Posterior cingulate gyrus (tissue), 11 donors: ENCODE data around the gene ACER3.
"Not testable (repeated sequence)": the region's sequence is repeated elsewhere in the genome, so short reads cannot be mapped to it uniquely, and the experiment has no call there.

Experiments
- DNase-seq, 10 donors: peaks; one replicate each; pipeline versions ENCODE4 v3.0.0 to v3.0.0-alpha.2; 2020 to 2021; ENCODE audit warnings: mixed read lengths in 3 of 10
- intact Hi-C: fragments of 100-400 bp; cut with DNase I; formaldehyde crosslinking; loops from one replicate; pipeline ENCODE4 v1.15.1; 2023

The ACER3 gene

DNA sequence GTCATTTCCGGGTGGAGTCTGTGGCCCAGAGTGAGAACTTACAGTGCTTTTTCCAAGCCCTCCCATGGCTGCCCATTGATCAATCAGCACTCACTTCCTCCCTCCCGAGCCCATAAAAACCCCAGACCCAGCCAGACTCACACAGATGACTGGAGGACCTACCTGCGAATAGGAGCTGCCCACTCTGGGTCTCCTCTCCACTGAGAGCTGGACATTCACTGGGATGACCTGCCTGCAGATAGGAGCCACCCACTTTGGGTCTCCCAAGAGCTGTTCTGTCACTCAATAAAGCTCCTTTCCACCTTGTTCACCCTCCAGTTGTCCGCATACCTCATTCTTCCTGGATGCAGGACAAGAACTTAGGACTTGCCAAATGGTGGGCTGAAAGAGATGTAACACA is 117.5 kb downstream of the ACER3 start:
- intact Hi-C loops = no loop called here
- no peak for DNase-seq

- intact Hi-C loops = no loop called here
- DNase-seq = peak in 8 of 10 donors; percentile 8 to 78 (median 23)
Measured at GRCh38 chr11:76978818-76979217, 118.1 kb downstream of the ACER3 start.

GRCh38 chr11:76980196-76980595 is 119.5 kb downstream of the ACER3 start:
- no peak for DNase-seq
- intact Hi-C loops = no loop called here

GRCh38 chr11:76984743-76985142 is 124.0 kb downstream of the ACER3 start:
- intact Hi-C loops = no loop called here
- no peak for DNase-seq

DNA sequence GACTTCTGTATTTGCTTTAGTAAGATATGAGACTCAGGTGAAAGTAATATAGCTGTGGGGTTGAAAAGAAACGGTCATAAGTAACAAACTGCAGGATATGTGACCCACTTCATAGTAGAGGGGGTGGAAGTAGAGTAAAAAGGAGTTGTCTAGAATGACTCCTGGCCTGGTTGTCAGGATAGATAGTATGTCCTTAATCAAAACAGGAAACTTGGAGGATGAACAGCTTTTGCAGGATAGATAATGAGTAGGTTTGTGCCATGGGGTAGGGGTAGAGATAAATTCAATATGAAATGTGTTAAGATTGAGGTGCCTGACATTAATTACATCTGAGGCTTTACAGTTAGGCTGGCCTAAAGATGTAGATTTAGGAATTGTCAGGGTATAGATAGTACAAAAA is 126.5 kb downstream of the ACER3 start:
- DNase-seq = no peak
- intact Hi-C loops = no loop called here

- intact Hi-C loops = no loop called here
Measured at GRCh38 chr11:76990628-76991027, 129.9 kb downstream of the ACER3 start.

GRCh38 chr11:76995081-76995576 is 134.4 kb downstream of the ACER3 start:
- intact Hi-C loops = no loop called here
- DNase-seq = no peak

More at GRCh38 chr11:76990628-76991027, 129.9 kb downstream of the ACER3 start:
- no peak for DNase-seq

DNA sequence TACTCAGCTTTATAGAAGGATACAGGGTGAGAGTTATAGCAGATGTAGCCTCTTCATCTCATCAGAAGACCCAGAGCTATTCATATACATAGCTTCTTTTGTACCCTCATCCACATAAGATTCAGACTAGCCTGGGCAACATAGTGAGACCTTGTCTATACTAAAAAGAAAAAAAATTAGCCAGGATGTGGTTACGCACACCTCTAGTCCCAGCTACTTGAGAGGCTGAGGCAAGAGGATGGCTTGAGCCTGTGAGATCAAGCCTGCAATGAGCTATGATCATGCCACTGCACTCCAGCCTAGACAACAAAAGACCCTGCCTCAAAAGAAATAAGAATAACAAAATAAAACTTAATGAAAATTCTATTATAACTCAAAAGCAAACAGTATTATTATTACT is 136.8 kb downstream of the ACER3 start:
- no peak for DNase-seq
- intact Hi-C loops = no loop called here

DNA sequence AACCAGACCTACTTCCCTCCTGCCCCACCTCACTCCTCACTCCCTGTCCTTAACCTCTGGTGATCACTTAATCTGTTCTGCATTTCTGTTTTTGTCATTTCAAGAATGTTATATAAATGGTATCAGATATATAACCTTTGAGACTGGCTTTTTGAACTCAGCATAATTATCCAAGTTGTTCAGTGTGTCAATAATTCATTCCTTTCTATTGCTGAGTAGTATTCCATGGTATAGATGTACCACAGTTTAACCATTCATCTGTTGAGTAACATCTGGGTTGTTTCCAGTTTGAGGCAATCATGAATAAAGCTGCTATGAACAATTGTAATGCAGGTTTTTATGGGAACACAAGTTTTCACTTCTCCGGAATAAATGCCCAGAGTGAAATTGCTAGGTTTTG is 138.9 kb downstream of the ACER3 start:
- no peak for DNase-seq
- intact Hi-C loops = no loop called here

DNA sequence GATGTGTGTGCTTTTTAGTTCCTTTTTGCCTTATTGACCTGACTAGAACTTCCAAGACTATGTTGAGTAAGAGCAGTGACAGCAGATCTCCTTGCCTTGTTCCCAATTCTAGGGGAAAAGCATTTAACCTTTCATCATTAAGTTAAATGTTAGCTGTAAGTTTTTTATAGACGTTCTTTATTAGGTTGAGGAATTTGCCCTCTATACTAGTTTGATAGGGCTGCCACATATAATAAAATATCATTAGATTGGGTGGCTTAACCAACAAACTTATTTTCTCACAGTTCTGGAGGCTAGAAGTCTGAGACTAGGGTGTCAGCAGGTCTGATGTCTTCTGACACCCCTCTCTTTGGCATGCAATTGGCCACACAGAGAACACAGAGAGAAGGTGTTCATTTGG is 140.9 kb downstream of the ACER3 start:
- intact Hi-C loops = no loop called here
- DNase-seq = no peak

DNA sequence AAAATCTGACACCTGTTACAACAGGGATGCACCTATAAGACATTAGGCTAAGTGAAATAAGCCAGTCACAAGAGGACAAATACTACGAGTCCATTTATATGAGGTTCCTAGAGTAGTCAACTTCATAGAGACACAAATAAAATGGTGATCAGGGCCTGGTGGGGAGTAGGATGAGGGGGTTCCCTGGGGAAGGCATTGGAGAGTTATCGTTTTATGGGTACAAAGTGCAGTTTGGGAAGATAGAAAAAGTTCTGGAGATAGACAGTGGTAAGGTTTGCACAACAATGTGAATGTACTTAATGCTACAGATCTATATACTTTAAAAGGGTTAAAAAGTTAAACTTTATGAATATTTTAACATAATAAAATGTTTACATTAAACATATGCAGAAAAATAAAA is 142.1 kb downstream of the ACER3 start:
- no peak for DNase-seq
- intact Hi-C loops = no loop called here

DNA sequence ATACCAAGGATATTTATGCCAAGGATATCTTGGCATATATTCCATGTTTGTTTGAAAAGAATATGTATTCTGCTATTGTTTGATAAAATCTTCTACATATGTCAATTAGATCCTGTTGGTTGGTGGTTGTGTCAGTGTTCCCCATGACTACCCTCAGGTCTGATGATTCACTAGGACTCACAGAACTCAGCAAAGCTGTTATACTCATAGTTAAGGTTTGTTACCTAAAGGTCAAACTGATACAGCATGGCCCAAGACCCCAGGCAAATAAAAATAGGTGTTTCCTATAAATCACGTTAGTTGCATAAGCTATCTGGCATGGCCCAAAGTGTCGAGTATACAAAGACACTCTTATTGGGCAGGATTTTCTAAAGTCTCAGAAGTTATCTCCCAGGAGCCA is 143.2 kb downstream of the ACER3 start:
- intact Hi-C loops = no loop called here
- DNase-seq = no peak

GRCh38 chr11:77009533-77010160 is 148.9 kb downstream of the ACER3 start:
- DNase-seq = no peak
- intact Hi-C loops = no loop called here

DNA sequence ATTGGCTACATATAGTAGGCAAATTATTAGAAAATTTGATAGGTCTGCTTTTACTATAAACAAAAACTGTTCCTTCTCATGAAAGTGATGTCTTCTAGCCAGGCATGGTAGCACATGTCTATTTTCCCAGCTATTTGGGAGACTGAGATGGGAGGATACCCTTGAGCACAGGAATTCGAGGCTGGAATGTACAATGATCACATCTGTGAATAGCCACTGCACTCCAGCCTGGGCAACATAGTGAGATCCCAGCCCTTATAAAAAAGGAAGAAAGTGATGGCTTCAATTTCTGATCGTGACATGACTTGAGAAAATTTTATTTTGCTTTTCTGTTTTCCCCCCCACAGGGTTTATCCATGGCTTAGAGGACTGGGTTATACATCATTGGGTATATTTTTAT is 154.0 kb downstream of the ACER3 start:
- no peak for DNase-seq
- intact Hi-C loops = no loop called here

GRCh38 chr11:77018396-77018924 is 157.7 kb downstream of the ACER3 start:
- intact Hi-C loops, DNase-seq: not testable (repeated sequence)

DNA sequence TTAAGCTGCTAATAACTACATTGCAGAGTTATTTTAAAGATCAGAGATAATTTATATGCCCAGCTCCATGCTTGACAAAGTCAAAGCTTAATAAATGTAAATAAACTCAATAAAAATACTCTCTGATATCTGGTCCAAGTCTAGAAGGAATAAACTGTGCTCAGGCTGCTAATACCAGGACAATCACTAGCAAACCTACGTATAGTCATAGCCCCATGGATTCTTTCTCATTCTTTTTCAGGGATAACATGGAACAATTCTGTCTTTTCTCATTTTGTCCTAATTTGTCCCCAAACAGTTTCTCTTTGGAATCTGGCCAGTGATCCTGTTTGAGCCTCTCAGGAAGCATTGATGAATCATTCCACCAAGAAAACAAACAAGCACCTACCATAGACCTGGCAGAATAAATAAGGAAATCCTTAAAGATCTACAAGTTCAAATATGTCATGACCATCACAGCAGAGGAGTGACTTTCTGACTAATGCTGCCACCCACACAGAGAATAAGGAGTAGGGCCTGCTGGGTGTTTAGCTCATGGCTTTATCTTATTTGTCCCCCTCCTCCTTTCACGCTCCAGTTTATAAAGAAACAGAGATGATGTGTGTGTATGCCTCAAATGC is 159.4 kb downstream of the ACER3 start:
- no peak for DNase-seq
- intact Hi-C loops = no loop called here

GRCh38 chr11:77020734-77021133 is 160.0 kb downstream of the ACER3 start:
- no peak for DNase-seq
- intact Hi-C loops = no loop called here

DNA sequence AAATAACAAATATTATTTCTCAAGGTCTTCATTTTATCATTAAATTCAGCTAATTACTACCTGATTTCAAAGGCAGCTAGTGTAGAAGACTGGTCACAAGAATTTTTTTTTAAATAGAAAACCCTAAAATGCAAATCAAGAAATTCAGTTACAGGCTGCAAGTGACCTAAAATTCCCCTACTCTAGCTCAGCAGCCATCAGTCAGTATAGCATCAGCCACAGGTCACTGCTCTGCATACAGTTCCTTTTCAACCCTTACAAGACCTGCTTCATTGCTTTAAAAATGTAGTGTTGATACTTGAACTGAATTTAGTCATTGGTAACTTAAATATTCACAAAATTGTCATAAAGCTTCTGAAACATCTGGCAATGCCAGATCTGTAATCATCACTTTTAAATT is 164.0 kb downstream of the ACER3 start:
- no peak for DNase-seq
- intact Hi-C loops = no loop called here

DNA sequence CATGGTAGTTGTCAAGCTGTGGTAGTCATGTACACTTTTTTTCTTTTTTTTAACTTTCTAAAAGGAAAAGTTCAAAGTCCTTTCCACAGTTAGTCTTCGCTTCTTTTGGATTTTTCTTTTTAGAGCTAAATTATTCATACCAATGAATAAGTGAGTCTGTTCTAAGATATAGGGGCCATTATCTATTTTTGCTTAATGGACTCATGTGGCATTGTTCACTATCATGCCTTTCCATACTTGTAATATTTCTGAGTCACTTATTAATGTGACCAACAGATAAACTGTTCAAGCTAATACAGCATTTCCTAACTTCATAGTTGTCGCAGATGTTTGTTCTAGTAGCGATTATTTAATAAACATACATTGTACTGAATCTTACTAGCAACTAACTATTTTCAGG is 165.5 kb downstream of the ACER3 start:
- intact Hi-C loops = no loop called here
- no peak for DNase-seq

- intact Hi-C loops = no loop called here
- DNase-seq = no peak
Measured at GRCh38 chr11:77026743-77027142, 166.0 kb downstream of the ACER3 start.

DNA sequence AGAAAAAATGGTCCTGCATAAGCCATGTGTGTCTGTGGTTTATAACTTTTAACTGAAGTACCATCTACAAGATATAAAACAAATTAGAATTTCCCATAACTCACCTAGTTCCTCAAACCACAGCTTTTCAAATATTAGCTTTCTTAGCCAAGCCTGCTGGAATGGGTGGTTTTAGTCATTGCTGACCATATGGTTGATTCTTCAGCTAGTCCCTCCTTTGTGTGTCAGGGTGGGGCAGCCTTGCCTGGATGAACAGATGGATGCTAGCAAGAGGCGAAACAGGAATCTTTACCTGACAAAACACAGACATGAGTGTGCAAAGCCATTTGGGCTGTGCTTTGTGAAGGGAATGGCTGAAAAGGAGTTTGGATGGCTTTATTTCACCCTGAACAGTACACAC is 166.6 kb downstream of the ACER3 start:
- DNase-seq = no peak
- intact Hi-C loops = no loop called here

DNA sequence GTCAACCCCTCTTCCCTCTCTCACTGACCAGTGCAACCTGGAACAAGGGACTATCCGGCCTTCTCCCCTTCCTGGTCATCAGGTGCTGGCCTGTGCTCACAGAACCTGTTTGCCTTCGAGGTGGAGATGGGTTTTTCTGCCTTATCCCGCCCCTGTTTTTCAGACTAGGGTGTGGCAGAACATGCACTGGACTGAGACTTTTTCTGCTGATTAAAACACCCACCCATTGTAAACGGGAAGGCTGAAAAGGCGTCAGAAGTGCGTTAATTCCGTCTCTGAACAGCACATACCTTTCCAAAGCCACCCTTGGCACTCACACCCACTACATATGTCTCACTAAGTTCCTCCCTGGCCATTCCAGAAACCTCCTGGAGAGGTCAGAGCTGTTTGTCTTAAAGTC is 169.1 kb downstream of the ACER3 start:
- intact Hi-C loops = no loop called here
- DNase-seq = no peak
